Mammary epithelial cell (primary cell): ENCODE measurements around the gene RAET1G.

Experiments
- EZH2 ChIP-seq: IDR thresholded peaks from 2 replicates; pipeline ENCODE4 v1.6.1; 2012; ENCODE audit warnings: low read length, inconsistent platforms, borderline replicate concordance
- TF ChIP-seq, protein P1 (sequence below), 2 donors: IDR thresholded peaks in 1 of 2; conservative IDR thresholded peaks in 1 of 2; 2 replicates each; pipeline ENCODE4 v1.5.1; 2011 to 2012; ENCODE audit warnings: inconsistent platforms in 2 of 2, low read length in 2 of 2, mild to moderate bottlenecking in 2 of 2, control low read depth in 1 of 2, low read depth in 1 of 2; ENCODE audit not compliant: insufficient read depth in 1 of 2; ENCODE audit errors: extremely low read depth in 1 of 2

GRCh38 chr6:149925253-149925973 lies 2.5 kb upstream of the RAET1G start:
- TF ChIP-seq, protein P1, sequence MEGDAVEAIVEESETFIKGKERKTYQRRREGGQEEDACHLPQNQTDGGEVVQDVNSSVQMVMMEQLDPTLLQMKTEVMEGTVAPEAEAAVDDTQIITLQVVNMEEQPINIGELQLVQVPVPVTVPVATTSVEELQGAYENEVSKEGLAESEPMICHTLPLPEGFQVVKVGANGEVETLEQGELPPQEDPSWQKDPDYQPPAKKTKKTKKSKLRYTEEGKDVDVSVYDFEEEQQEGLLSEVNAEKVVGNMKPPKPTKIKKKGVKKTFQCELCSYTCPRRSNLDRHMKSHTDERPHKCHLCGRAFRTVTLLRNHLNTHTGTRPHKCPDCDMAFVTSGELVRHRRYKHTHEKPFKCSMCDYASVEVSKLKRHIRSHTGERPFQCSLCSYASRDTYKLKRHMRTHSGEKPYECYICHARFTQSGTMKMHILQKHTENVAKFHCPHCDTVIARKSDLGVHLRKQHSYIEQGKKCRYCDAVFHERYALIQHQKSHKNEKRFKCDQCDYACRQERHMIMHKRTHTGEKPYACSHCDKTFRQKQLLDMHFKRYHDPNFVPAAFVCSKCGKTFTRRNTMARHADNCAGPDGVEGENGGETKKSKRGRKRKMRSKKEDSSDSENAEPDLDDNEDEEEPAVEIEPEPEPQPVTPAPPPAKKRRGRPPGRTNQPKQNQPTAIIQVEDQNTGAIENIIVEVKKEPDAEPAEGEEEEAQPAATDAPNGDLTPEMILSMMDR (conservative IDR thresholded peaks at IDR 0.05 in 1 of 2, IDR thresholded peaks at IDR 0.05 in 1 of 2; ENCODE audit: extremely low read depth in 1 of 2, insufficient read depth in 1 of 2, low read depth in 1 of 2, low read length in 2 of 2), result no peak
- no peak for TF ChIP-seq EZH2
